IMR-90 (cell line): ENCODE results near the gene GCK. TPM values are rescaled to one million over a fixed set of nuclear protein-coding genes. Genes with fewer than 3 reads are reported as not detected.
A peak's percentile ranks its signal among the peaks of the same experiment; 100 is the strongest.

ENCODE experiments used
- ATAC-seq: fragments of 200-7000 bp; cut with Tn5 transposase; 2 replicates; pipeline ENCODE4 v1.9.1; 2020; ENCODE audit warnings: low read depth, mild to moderate bottlenecking, moderate library complexity
- BruUV-seq: library from RNA; stranded (reverse); fragments of 400-500 nt; replicated peaks from 2 replicates; lab custom pipeline; 2021; lab: Mats Ljungman, UMichigan
- CTCF ChIA-PET: fragments of 300-600 bp; formaldehyde crosslinking; extraction: SDS; loops from one replicate; lab custom pipeline; 2021; ENCODE audit warnings: antibody characterized with exemption; lab: Yijun Ruan, JAX
- POLR2A ChIA-PET: fragments of 300-600 bp; sonication (Branson Sonifier 250); formaldehyde crosslinking; loops from one replicate; lab custom pipeline; 2022; ENCODE audit warnings: antibody characterized with exemption; ENCODE audit not compliant: unreplicated experiment; lab: Charles Lee
- DNase-seq: peaks from one replicate; pipeline ENCODE4 v3.0.0; 2013
- H2AFZ ChIP-seq: replicated peaks from 2 replicates; pipeline ENCODE3; 2013; ENCODE audit warnings: low read length, mild to moderate bottlenecking; ENCODE audit not compliant: poor library complexity
- H2AK5ac ChIP-seq: 2 replicates; pipeline ENCODE4 v1.6.1; 2013; ENCODE audit warnings: low read depth, low read length, inconsistent platforms
- H2AK9ac ChIP-seq: replicated peaks from 2 replicates; pipeline ENCODE3; 2013; ENCODE audit warnings: mild to moderate bottlenecking, low read depth, low read length, moderate library complexity; ENCODE audit not compliant: poor library complexity
- H2BK120ac ChIP-seq: 2 replicates; pipeline ENCODE4 v1.6.1; 2013; ENCODE audit warnings: low read depth, low read length, inconsistent platforms
- H2BK15ac ChIP-seq: 3 replicates; pipeline ENCODE4 v1.6.1; 2013; ENCODE audit warnings: low read depth, low read length, inconsistent platforms
- H2BK20ac ChIP-seq: 2 replicates; pipeline ENCODE4 v1.6.1; 2013; ENCODE audit warnings: low read depth, mild to moderate bottlenecking, inconsistent platforms, low read length, moderate library complexity
- H2BK5ac ChIP-seq: 2 replicates; pipeline ENCODE4 v1.6.1; 2013; ENCODE audit warnings: mild to moderate bottlenecking, low read depth, low read length, inconsistent platforms; ENCODE audit not compliant: poor library complexity, severe bottlenecking
- H3K14ac ChIP-seq: replicated peaks from 2 replicates; pipeline ENCODE4 v1.6.1; 2013; ENCODE audit warnings: low read depth, low read length, inconsistent platforms
- H3K18ac ChIP-seq: 2 replicates; pipeline ENCODE4 v1.6.1; 2013; ENCODE audit warnings: low read depth, low read length, control low read depth
- H3K23ac ChIP-seq: 2 replicates; pipeline ENCODE4 v1.6.1; 2013; ENCODE audit warnings: low read depth, low read length, inconsistent platforms
- H3K27ac ChIP-seq: 2 replicates; pipeline ENCODE4 v1.5.1; 2013; ENCODE audit warnings: mild to moderate bottlenecking, control low read depth, low read length; ENCODE audit not compliant: insufficient read depth
- H3K27me3 ChIP-seq: 2 replicates; pipeline ENCODE4 v1.6.1; 2013; ENCODE audit warnings: low read length; ENCODE audit not compliant: control insufficient read depth, insufficient read depth
- H3K36me3 ChIP-seq: 2 replicates; pipeline ENCODE4 v1.6.1; 2013; ENCODE audit warnings: low read length, mixed read lengths; ENCODE audit not compliant: control insufficient read depth, insufficient read depth
- H3K4ac ChIP-seq: 2 replicates; pipeline ENCODE4 v1.6.1; 2013; ENCODE audit warnings: low read depth, low read length, inconsistent platforms
- H3K4me1 ChIP-seq: 2 replicates; pipeline ENCODE4 v1.6.1; 2013; ENCODE audit warnings: low read length, mixed read lengths; ENCODE audit not compliant: control insufficient read depth, insufficient read depth
- H3K4me2 ChIP-seq: 2 replicates; pipeline ENCODE4 v1.6.1; 2013; ENCODE audit warnings: low read depth, mild to moderate bottlenecking, control low read depth, low read length, moderate library complexity
- H3K4me3 ChIP-seq: 2 replicates; pipeline ENCODE4 v1.5.1; 2013; ENCODE audit warnings: low read depth, mild to moderate bottlenecking, control low read depth, low read length, moderate library complexity; ENCODE audit not compliant: insufficient read depth
- H3K56ac ChIP-seq: 2 replicates; pipeline ENCODE4 v1.6.1; 2013; ENCODE audit warnings: low read length, inconsistent platforms; ENCODE audit not compliant: insufficient read depth; ENCODE audit errors: extremely low read depth
- H3K79me1 ChIP-seq, 2 experiments: 2 replicates each; pipeline ENCODE4 v1.6.1; 2013; ENCODE audit warnings: low read length in 2 of 2, inconsistent platforms in 1 of 2, low read depth in 1 of 2
- H3K9ac ChIP-seq: 2 replicates; pipeline ENCODE4 v1.6.1; 2013; ENCODE audit warnings: low read depth, low read length, control low read depth
- H3K9me1 ChIP-seq: 2 replicates; pipeline ENCODE4 v1.6.1; 2013; ENCODE audit warnings: low read length, inconsistent platforms; ENCODE audit not compliant: insufficient read depth
- H3K9me3 ChIP-seq: 2 replicates; pipeline ENCODE4 v1.6.1; 2013; ENCODE audit warnings: low read length; ENCODE audit not compliant: control insufficient read depth, insufficient read depth
- H4K20me1 ChIP-seq: 2 replicates; pipeline ENCODE4 v1.6.1; 2013; ENCODE audit warnings: low read length, inconsistent platforms; ENCODE audit not compliant: insufficient read depth
- H4K5ac ChIP-seq: 2 replicates; pipeline ENCODE4 v1.6.1; 2013; ENCODE audit warnings: mild to moderate bottlenecking, low read depth, low read length, control low read depth
- H4K8ac ChIP-seq, 2 experiments: 2 replicates each; pipeline ENCODE4 v1.6.1; 2013; ENCODE audit warnings: low read depth in 2 of 2, low read length in 2 of 2, control low read depth in 1 of 2, inconsistent platforms in 1 of 2
- H4K91ac ChIP-seq: 2 replicates; pipeline ENCODE4 v1.6.1; 2013; ENCODE audit warnings: low read depth, low read length, inconsistent platforms; ENCODE audit not compliant: insufficient read depth
- RCOR1 ChIP-seq: IDR thresholded peaks from 2 replicates; pipeline ENCODE4 v1.6.1; 2012; ENCODE audit warnings: mild to moderate bottlenecking, low read length, improper control_type of control experiment; ENCODE audit not compliant: insufficient replicate concordance
- WGBS, 2 experiments: methylation state at CpG; one replicate each; pipeline versions ENCODE4 v1.1.5 to v1.1.7; 2013; ENCODE audit warnings: missing lambda C conversion rate in 2 of 2; ENCODE audit not compliant: insufficient read length in 1 of 2; ENCODE audit errors: extremely low coverage in 2 of 2; 5-methylcytosine and 5-hydroxymethylcytosine counted together
- dilution Hi-C: fragments of 300-500 bp; cut with HindIII; formaldehyde crosslinking; loops from one replicate; pipeline ENCODE4 v1.14.3; 2018; ENCODE audit warnings: low sequenced_read_pairs; ENCODE audit not compliant: unreplicated experiment
- in situ Hi-C: fragments of 300-500 bp; cut with MboI; formaldehyde crosslinking; loops from 3 replicates; pipeline ENCODE4 v1.14.3; 2019; ENCODE audit warnings: low sequenced_read_pairs, inconsistent platforms, mixed read lengths
- intact Hi-C: fragments of 100-400 bp; cut with micrococcal nuclease; formaldehyde crosslinking; loops from 2 replicates; pipeline ENCODE4 v1.10.0; 2022
- polyA plus RNA-seq, 3 experiments: library from polyadenylated mRNA; depleted of rRNA; stranded (reverse); fragments of >200 nt; gene quantifications; 2 replicates each; pipeline ENCODE4 v1.2.3, GENCODE V29; 2012; ENCODE audit warnings: low replicate concordance in 1 of 3
- total RNA-seq: library from RNA; depleted of rRNA; stranded (reverse); fragments of >200 nt; gene quantifications from 2 replicates; pipeline ENCODE4 v1.2.3, GENCODE V29; 2012
- TF ChIP-seq, protein P1 (sequence below): fragments of 150-350 bp; IDR thresholded peaks from 2 replicates; pipeline ENCODE4 v1.6.1; 2016; ENCODE audit warnings: low read depth, mild to moderate bottlenecking, low read length, moderate library complexity, borderline replicate concordance

The GCK gene
- total and polyA plus RNA-seq, 2 of the 4 experiments (the other 2 are of a cell fraction) = 0.14 to 0.18 TPM

- ChIA-PET POLR2A (no interaction called here), CTCF (no interaction called here)
- DNase-seq (no peak), ATAC-seq (no peak)
- intact Hi-C loops = no loop called here
- Histone ChIP-seq H2AFZ (peak overlapping the region; percentile 21), H3K27me3 (peaks cover 41% of the 10 kb centered on the region), H3K4me1 (no peaks in the 10 kb centered on the region), H2AK9ac (peak overlapping the region; percentile 37), H4K8ac (no peak overlapping the region), H3K79me1 (no peaks in the 10 kb centered on the region), H3K36me3 (no peaks in the 10 kb centered on the region), H2BK15ac (no peak overlapping the region), H3K9me1 (no peaks in the 10 kb centered on the region), H3K18ac (no peak overlapping the region), H3K9me3 (peaks cover 3% of the 10 kb centered on the region), H3K56ac (no peak overlapping the region), H2AK5ac (no peak overlapping the region), H4K20me1 (no peaks in the 10 kb centered on the region; the same call in 1 of the 2 replicates), H3K23ac (no peak overlapping the region; the same call in 1 of the 2 replicates), H3K14ac (no peak overlapping the region), H4K91ac (no peak overlapping the region), H3K27ac (no peak overlapping the region), H2BK5ac (no peak overlapping the region), H4K5ac (no peak overlapping the region), H3K4me2 (no peak overlapping the region), H2BK120ac (no peak overlapping the region), H2BK20ac (no peak overlapping the region), H3K9ac (no peak overlapping the region), H3K4me3 (no peak overlapping the region), H3K4ac (no peak overlapping the region)
- BruUV-seq = no TSS peak
- 78% methylated on average over 3 of the region's 11 CpGs; no CpG with 5 or more reads in 1 of the 2 experiments for WGBS, 2 experiments
- TF ChIP-seq RCOR1 = no peak
- TF ChIP-seq, protein P1, sequence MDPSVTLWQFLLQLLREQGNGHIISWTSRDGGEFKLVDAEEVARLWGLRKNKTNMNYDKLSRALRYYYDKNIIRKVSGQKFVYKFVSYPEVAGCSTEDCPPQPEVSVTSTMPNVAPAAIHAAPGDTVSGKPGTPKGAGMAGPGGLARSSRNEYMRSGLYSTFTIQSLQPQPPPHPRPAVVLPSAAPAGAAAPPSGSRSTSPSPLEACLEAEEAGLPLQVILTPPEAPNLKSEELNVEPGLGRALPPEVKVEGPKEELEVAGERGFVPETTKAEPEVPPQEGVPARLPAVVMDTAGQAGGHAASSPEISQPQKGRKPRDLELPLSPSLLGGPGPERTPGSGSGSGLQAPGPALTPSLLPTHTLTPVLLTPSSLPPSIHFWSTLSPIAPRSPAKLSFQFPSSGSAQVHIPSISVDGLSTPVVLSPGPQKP = no peak
- dilution Hi-C loops = no loop called here
- in situ Hi-C loops = no loop called here
These were observed 33.6 kb upstream of the GCK start for GRCh38 chr7:44222776-44223261.
